Activated CD4-positive, CD25-positive, alpha-beta regulatory T cell treated with anti-CD3 and anti-CD28 coated beads, Interleukin-2, amount 50 U/mL, for 16 hours (primary cell): ENCODE measurements around the gene AGXT.

Experiments used
- DNase-seq: peaks from one replicate; pipeline ENCODE4 v3.0.0-alpha.2; 2020; ENCODE audit warnings: low read depth, low spot score

AGXT gene

DNA sequence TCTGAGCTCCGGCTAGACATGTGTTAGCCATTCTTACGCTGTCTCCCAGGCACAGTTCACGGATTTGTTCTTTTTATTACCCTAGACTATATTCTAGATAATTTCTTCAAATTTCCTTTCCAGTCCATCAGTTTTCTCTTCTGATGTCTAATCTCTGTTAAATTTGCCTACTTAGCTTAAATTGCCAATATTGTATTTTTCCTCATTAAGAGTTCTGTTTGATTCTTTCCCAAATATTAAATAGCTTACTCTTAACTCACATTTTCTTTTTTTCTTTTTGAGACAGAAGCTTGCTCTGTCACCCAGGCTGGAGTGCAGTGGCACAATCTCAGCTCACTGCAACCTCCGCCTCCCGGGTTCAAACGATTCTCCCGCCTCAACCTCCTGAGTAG is 58.8 kb downstream of the AGXT start:
- DNase-seq = no peak

DNA sequence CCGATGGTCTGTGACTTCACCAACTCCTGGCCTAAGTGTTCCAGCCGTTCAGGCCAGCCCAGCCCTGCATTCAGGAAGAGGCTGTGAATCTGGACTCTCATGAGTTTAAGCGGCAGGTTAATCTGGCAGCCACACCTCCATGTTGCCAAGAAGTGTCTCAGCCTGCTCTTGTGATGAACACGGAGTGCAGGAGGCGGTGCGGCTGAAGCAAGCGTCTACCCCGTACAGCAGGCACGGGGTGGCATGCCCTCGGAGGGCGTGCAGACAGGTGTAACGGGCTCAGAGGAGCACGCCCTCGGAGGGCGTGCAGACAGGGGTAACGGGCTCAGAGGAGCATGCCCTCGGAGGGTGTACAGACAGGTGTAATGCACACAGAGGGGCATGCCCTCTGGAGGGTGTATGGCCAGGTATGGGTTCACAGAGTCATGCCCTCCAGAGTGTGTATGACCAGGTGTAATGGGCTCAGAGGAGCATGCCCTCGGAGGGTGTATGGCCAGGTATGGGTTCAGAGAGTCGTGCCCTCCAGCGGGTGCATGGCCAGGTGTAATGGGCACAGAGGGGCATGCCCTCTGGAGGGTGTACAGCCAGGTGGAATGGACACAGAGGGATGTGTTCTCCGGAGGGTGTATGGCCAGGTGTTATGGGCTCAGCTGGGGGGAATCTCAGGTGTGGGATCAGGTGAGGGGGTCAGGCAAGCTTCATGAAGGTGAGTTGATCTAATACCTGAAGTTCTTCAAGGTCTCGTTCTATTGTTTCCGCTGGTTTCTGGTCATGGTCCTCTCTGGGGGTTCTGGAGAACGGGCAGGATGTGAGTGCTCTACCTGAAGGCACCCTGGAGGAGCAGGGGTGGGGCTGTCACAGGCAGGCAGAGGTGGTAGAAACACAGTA is 60.1 kb downstream of the AGXT start:
- DNase-seq = no peak

DNA sequence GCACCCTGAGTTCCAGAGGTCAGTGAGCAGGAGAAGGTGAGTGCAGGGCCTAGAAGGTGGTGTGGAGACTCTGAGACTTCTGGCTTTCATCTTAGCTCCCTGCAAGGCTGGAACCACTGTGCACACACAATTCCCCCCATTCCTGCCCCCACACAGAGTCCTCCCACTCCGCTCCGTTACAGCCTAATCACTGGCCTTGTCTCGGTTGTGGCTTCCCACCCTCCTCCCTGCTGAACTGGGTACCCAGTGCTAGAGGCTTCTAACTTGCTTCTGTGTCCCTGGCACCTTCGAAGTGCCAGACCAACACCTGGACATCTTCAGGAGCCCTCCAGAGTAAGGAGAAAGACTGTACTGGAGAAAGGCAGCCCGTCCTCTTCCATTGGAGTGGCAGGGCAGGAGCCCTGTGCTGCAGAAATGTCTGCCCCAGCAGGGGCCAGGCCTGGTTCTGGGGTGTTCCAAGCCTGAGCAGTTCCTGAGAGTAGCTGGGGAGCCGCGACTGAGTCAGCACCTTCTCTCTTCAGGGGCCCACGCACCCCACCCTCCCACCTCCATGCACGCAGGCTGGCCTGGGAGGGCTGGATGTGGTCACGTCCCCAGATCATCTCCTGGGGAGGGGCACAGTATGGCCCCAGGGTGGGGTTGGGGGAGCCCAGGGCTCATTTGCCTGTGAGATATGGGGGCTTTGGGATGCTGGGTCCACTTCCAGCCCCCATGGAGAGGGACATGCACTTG is 60.9 kb downstream of the AGXT start:
- no peak for DNase-seq
